K562 (cell line): ENCODE results near the gene RNMT. TPM values are rescaled to one million over a fixed set of nuclear protein-coding genes. Genes with fewer than 3 reads are reported as not detected.

ENCODE experiments used
- CHD2 ChIP-seq: IDR thresholded peaks from 2 replicates; pipeline ENCODE4 v1.6.1; 2011; ENCODE audit warnings: low read depth, low read length
- GABPB1 ChIP-seq: sonication (generic); formaldehyde crosslinking; IDR thresholded peaks from 2 replicates; pipeline ENCODE4 v1.8.0; 2022; ENCODE audit warnings: mild to moderate bottlenecking, missing genetic modification reagents
- ILK ChIP-seq: fragments of 450-650 bp; IDR thresholded peaks from 2 replicates; pipeline ENCODE4 v1.6.1; 2016; ENCODE audit warnings: missing genetic modification characterization, low read depth, mild to moderate bottlenecking, missing compliant biosample characterization, moderate library complexity, borderline replicate concordance
- LEF1 ChIP-seq: fragments of 450-650 bp; IDR thresholded peaks from 2 replicates; pipeline ENCODE4 v1.6.1; 2016; ENCODE audit warnings: mild to moderate bottlenecking
- MAFF ChIP-seq: IDR thresholded peaks from 2 replicates; pipeline ENCODE4 v1.6.1; 2012; ENCODE audit warnings: low read length, improper control_type of control experiment
- NR1H2 ChIP-seq: sonication (generic); formaldehyde crosslinking; IDR thresholded peaks from 2 replicates; pipeline ENCODE4 v1.4.0; 2020; ENCODE audit warnings: mild to moderate bottlenecking, missing genetic modification reagents
- XRCC5 ChIP-seq: fragments of 200-400 bp; formaldehyde crosslinking; IDR thresholded peaks from 2 replicates; pipeline ENCODE4 v1.6.1; 2017; ENCODE audit warnings: low read depth, mild to moderate bottlenecking, low read length
- polyA plus RNA-seq, 8 experiments: library from polyadenylated mRNA; depleted of rRNA in 4 of 8; stranded (reverse) in 5 of 8; unstranded in 3 of 8; fragments of >200 nt; fragmentation: Nextera tagmentation in 2 of 8; fragmentation: Illumina TruSeq in 1 of 8; extraction: Ambion mirVana in 2 of 8; extraction: Trizol in 1 of 8; gene quantifications; 2 replicates each; pipeline versions ENCODE4 v1.2.1 to v1.2.3, GENCODE V29; 2011 to 2014; ENCODE audit warnings: inconsistent platforms in 1 of 8, missing spikeins in 1 of 8
- total RNA-seq, 7 experiments: library from RNA; depleted of rRNA in 6 of 7; stranded (reverse); fragments of >200 nt in 6 of 7; fragmentation: Illumina TruSeq in 2 of 7; extraction: Trizol in 2 of 7; gene quantifications; 2 replicates each; pipeline versions ENCODE4 v1.2.1 to v1.2.3, GENCODE V29; 2011 to 2021; ENCODE audit warnings: low replicate concordance in 1 of 7
- TF ChIP-seq, protein P1 (sequence below): sonication (generic); formaldehyde crosslinking; IDR thresholded peaks from 2 replicates; pipeline ENCODE4 v1.8.1; 2023; ENCODE audit warnings: missing genetic modification reagents, mild to moderate bottlenecking, borderline replicate concordance
- TF ChIP-seq, protein P2 (sequence below), 2 experiments: fragments of 450-650 bp; formaldehyde crosslinking in 1 of 2; IDR thresholded peaks; 2 replicates each; pipeline versions ENCODE4 v1.4.0 to v1.6.1; 2014 to 2020; ENCODE audit warnings: mild to moderate bottlenecking in 2 of 2, borderline replicate concordance in 1 of 2, low read depth in 1 of 2
- TF ChIP-seq, protein P3 (sequence below): sonication (generic); formaldehyde crosslinking; IDR thresholded peaks from 2 replicates; pipeline ENCODE4 v1.5.0; 2020; ENCODE audit warnings: missing genetic modification reagents

The RNMT gene
- total and polyA plus RNA-seq, 9 of the 15 experiments (the other 6 are each of a cell fraction or from before 2014, with no cell fraction given) = 20.2 to 63.4 (median 34.1) TPM

DNA sequence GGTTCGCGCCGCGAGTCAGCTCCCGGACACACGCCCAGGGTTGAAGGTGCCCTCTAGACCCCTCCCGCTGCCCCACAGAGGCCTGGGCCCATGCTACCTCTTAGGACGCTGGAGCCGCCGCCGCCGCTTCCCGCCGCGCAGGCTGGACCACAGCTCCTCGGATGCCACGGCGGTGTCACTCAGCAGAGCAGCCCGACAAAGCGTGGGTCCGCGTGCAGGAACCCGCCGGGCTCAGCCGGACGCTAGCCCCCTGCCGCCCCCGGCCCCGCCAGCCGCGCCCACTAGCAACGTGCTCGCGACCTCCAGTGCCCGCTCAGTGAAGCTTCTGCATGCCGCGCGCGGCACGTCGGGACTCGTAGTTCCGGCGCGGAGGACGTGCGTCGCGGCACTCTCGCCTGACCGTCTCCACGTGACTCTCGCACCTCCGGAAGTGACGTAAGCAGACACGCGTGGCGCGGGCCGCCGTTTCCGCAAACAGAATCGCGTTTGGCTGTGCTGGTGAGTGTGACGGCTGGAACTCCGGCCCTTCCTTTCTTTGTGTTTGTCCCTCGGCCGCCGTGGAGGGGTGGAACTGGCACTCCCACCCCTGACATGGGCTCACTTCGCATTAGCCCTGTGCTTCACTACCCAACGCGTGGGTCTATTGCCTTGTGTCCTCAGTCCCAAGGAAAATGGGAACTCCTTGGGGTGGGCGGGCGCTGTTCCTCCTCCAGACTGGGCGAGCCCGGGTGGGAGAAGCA, at the start of gene RNMT, which contains the start of gene FAM210A (continued):
- TF ChIP-seq XRCC5 = peak; percentile 15; the same call in 1 of the 2 replicates
- TF ChIP-seq GABPB1 (CRISPR knock-in tag) = peak; percentile 97
- peak; percentile 81 for TF ChIP-seq CHD2
- TF ChIP-seq, protein P1, sequence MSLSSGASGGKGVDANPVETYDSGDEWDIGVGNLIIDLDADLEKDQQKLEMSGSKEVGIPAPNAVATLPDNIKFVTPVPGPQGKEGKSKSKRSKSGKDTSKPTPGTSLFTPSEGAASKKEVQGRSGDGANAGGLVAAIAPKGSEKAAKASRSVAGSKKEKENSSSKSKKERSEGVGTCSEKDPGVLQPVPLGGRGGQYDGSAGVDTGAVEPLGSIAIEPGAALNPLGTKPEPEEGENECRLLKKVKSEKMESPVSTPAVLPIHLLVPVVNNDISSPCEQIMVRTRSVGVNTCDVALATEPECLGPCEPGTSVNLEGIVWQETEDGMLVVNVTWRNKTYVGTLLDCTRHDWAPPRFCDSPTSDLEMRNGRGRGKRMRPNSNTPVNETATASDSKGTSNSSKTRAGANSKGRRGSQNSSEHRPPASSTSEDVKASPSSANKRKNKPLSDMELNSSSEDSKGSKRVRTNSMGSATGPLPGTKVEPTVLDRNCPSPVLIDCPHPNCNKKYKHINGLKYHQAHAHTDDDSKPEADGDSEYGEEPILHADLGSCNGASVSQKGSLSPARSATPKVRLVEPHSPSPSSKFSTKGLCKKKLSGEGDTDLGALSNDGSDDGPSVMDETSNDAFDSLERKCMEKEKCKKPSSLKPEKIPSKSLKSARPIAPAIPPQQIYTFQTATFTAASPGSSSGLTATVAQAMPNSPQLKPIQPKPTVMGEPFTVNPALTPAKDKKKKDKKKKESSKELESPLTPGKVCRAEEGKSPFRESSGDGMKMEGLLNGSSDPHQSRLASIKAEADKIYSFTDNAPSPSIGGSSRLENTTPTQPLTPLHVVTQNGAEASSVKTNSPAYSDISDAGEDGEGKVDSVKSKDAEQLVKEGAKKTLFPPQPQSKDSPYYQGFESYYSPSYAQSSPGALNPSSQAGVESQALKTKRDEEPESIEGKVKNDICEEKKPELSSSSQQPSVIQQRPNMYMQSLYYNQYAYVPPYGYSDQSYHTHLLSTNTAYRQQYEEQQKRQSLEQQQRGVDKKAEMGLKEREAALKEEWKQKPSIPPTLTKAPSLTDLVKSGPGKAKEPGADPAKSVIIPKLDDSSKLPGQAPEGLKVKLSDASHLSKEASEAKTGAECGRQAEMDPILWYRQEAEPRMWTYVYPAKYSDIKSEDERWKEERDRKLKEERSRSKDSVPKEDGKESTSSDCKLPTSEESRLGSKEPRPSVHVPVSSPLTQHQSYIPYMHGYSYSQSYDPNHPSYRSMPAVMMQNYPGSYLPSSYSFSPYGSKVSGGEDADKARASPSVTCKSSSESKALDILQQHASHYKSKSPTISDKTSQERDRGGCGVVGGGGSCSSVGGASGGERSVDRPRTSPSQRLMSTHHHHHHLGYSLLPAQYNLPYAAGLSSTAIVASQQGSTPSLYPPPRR (CRISPR knock-in tag) = no peak
- no peak for TF ChIP-seq LEF1
- TF ChIP-seq, protein P2, sequence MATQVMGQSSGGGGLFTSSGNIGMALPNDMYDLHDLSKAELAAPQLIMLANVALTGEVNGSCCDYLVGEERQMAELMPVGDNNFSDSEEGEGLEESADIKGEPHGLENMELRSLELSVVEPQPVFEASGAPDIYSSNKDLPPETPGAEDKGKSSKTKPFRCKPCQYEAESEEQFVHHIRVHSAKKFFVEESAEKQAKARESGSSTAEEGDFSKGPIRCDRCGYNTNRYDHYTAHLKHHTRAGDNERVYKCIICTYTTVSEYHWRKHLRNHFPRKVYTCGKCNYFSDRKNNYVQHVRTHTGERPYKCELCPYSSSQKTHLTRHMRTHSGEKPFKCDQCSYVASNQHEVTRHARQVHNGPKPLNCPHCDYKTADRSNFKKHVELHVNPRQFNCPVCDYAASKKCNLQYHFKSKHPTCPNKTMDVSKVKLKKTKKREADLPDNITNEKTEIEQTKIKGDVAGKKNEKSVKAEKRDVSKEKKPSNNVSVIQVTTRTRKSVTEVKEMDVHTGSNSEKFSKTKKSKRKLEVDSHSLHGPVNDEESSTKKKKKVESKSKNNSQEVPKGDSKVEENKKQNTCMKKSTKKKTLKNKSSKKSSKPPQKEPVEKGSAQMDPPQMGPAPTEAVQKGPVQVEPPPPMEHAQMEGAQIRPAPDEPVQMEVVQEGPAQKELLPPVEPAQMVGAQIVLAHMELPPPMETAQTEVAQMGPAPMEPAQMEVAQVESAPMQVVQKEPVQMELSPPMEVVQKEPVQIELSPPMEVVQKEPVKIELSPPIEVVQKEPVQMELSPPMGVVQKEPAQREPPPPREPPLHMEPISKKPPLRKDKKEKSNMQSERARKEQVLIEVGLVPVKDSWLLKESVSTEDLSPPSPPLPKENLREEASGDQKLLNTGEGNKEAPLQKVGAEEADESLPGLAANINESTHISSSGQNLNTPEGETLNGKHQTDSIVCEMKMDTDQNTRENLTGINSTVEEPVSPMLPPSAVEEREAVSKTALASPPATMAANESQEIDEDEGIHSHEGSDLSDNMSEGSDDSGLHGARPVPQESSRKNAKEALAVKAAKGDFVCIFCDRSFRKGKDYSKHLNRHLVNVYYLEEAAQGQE (IDR thresholded peaks at IDR 0.05; ENCODE audit: borderline replicate concordance) = peak; percentile 79
- TF ChIP-seq, protein P2 (CRISPR knock-in tag; IDR thresholded peaks at IDR 0.05; ENCODE audit: low read depth) = no peak
- TF ChIP-seq NR1H2 (CRISPR knock-in tag) = no peak
- no peak for TF ChIP-seq ILK
- TF ChIP-seq MAFF = no peak
- TF ChIP-seq, protein P3, sequence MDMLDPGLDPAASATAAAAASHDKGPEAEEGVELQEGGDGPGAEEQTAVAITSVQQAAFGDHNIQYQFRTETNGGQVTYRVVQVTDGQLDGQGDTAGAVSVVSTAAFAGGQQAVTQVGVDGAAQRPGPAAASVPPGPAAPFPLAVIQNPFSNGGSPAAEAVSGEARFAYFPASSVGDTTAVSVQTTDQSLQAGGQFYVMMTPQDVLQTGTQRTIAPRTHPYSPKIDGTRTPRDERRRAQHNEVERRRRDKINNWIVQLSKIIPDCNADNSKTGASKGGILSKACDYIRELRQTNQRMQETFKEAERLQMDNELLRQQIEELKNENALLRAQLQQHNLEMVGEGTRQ (CRISPR knock-in tag) = peak; percentile 100
